Motor neuron (in vitro differentiated cells): ENCODE results near the gene CDC37L1. TPM values are rescaled to one million over a fixed set of nuclear protein-coding genes. Genes with fewer than 3 reads are reported as not detected.

ENCODE experiments used
- ATAC-seq, 8 experiments: fragments of 200-7000 bp; cut with Tn5 transposase; replicated peaks in 6 of 8; 2 replicates each; pipeline ENCODE4 v1.8.0; 2021; ENCODE audit warnings: mild to moderate bottlenecking in 8 of 8, moderate library complexity in 8 of 8
- H3K27ac ChIP-seq, 2 donors: fragments of 250-450 bp; sonication (Bioruptor Pico); 2 replicates each; pipeline ENCODE4 v1.9.0; 2021; ENCODE audit warnings: antibody characterized with exemption in 2 of 2, mild to moderate bottlenecking in 2 of 2, moderate library complexity in 1 of 2
- H3K4me1 ChIP-seq, 2 donors: fragments of 250-450 bp; sonication (Bioruptor Pico); replicated peaks in 1 of 2; 2 replicates each; pipeline ENCODE4 v1.6.1; 2021; ENCODE audit warnings: antibody characterized with exemption in 2 of 2, mild to moderate bottlenecking in 2 of 2, moderate library complexity in 1 of 2
- H3K4me3 ChIP-seq, 5 donors: fragments of 250-450 bp; sonication (Bioruptor Pico); 2 replicates each; pipeline ENCODE4 v1.9.0; 2021; ENCODE audit warnings: antibody characterized with exemption in 5 of 5, mild to moderate bottlenecking in 5 of 5, moderate library complexity in 4 of 5
- WGBS, 10 experiments: fragments of 450-650 bp; shearing (Covaris generic); methylation state at CpG; one replicate each; pipeline ENCODE4 v1.0.0; 2022; 5-methylcytosine and 5-hydroxymethylcytosine counted together
- in situ Hi-C, 9 experiments: fragments of 400-800 bp; cut with MboI; loops; one replicate each; pipeline ENCODE4 v1.15.0; 2021; ENCODE audit warnings: low sequenced_read_pairs in 9 of 9, low pct_unique_long_range_greater_than_20kb in 2 of 9; ENCODE audit not compliant: unreplicated experiment in 9 of 9
- total RNA-seq, 8 experiments: library from RNA; unstranded; fragments of 300-600 nt; gene quantifications; 2 replicates each; pipeline versions ENCODE4 v1.2.3 to v1.2.4, GENCODE V29; 2022

Gene CDC37L1
- total RNA-seq, 8 experiments from 2014 or later: 15.4 to 35.6 (median 22.8) TPM

- no peak overlapping the region for H3K27ac ChIP-seq
- no peak overlapping the region for H3K4me3 ChIP-seq
- H3K4me1 ChIP-seq: peaks cover 0 to 2% of the 10 kb centered on the region in 2 donors
- 60 to 100% (median 83%) methylated on average over 1 of the region's 1 CpG; no CpG with 5 or more reads in 6 of the 10 experiments for WGBS, 10 experiments
- in situ Hi-C loops: loop anchor here in 1 of 9 experiments (25.0 kb wide), 1 partner anchor 284 kb away; no protein-coding TSS in a partner anchor
- ATAC-seq: no peak
Observed at GRCh38 chr9:4671737-4672136, 7.6 kb upstream of the CDC37L1 start.

- ATAC-seq: peak in 3 of 8 experiments; percentile 42 to 64 (median 52)
- in situ Hi-C loops: loop anchor here in 1 of 9 experiments (25.0 kb wide), 1 partner anchor 287 kb away; no protein-coding TSS in a partner anchor
- Histone ChIP-seq H3K4me1 (peaks cover 9 to 11% of the 10 kb centered on the region in 2 donors), H3K27ac (no peak overlapping the region), H3K4me3 (no peak overlapping the region)
Observed at GRCh38 chr9:4674783-4675182, 4.6 kb upstream of the CDC37L1 start.

DNA sequence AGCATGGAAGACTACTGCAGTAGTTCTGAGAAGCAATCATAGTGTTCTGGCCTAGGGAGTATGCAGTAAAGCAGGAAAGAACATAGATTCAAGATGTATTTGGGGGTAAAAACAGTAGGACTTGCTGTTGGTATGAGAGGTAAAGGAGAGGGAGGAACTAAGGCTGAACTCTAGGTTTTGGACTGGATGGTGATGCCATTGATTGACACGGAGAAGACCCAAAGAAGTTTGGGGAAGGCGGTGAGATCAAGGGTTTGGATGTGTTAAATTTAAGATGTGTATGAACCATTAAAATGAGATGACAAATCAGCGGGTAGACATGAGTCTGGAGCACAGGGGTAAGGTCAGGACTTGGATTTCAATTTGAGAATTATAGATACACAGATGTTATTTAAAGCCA is 2.0 kb upstream of the CDC37L1 start:
- ATAC-seq: no peak
- in situ Hi-C loops: no loop called here
- no peak overlapping the region for H3K27ac ChIP-seq
- H3K4me1 ChIP-seq: peaks cover 17 to 19% of the 10 kb centered on the region in 2 donors
- H3K4me3 ChIP-seq: no peak overlapping the region
- WGBS, 10 experiments: 73 to 100% (median 96%) methylated on average over 1 to 3 of the region's 3 CpGs

- ATAC-seq: peak in 4 of 8 experiments; percentile 0 to 3 (median 2)
- in situ Hi-C loops: no loop called here
Observed at GRCh38 chr9:4678679-4679267, 596 bp upstream of the CDC37L1 start.

GRCh38 chr9:4680173-4680525 is 780 bp downstream of the CDC37L1 start:
- H3K4me1 ChIP-seq: peaks cover 17 to 19% of the 10 kb centered on the region in 2 donors
- in situ Hi-C loops: no loop called here
- H3K27ac ChIP-seq: peak overlapping the region; percentile 86 to 95
- H3K4me3 ChIP-seq: peak overlapping the region; percentile 69 to 91 (median 72)
- ATAC-seq: peak in 2 of 8 experiments; percentile 0 to 3
- 0 to 13% (median 1%) methylated on average over 1 to 10 of the region's 10 CpGs for WGBS, 10 experiments

More at GRCh38 chr9:4678679-4679267, 596 bp upstream of the CDC37L1 start:
- WGBS, 10 experiments: 0 to 10% (median 0%) methylated on average over 1 to 16 of the region's 16 CpGs; no CpG with 5 or more reads in 1 of the 10 experiments
- H3K4me3 ChIP-seq: peak overlapping the region; percentile 69 to 91 (median 72)
- H3K4me1 ChIP-seq: peaks cover 17 to 19% of the 10 kb centered on the region in 2 donors
- peak overlapping the region; percentile 82 to 95 for H3K27ac ChIP-seq

- Histone ChIP-seq H3K4me3 (peak overlapping the region; percentile 69 to 91 (median 72)), H3K4me1 (peaks cover 17 to 19% of the 10 kb centered on the region in 2 donors), H3K27ac (no peak overlapping the region)
- no peak for ATAC-seq
- 0 to 100% (median 50%) methylated on average over 1 to 2 of the region's 2 CpGs; no CpG with 5 or more reads in 1 of the 10 experiments for WGBS, 10 experiments
- in situ Hi-C loops: no loop called here
Observed at GRCh38 chr9:4680750-4681149, 1.4 kb downstream of the CDC37L1 start.

GRCh38 chr9:4684820-4685219 is 5.5 kb downstream of the CDC37L1 start:
- no peak for ATAC-seq
- H3K4me1 ChIP-seq: peaks cover 8% of the 10 kb centered on the region in 2 donors
- no peak overlapping the region for H3K27ac ChIP-seq
- in situ Hi-C loops: no loop called here
- H3K4me3 ChIP-seq: no peak overlapping the region
- 60 to 100% (median 89%) methylated on average over 1 to 4 of the region's 4 CpGs for WGBS, 10 experiments

DNA sequence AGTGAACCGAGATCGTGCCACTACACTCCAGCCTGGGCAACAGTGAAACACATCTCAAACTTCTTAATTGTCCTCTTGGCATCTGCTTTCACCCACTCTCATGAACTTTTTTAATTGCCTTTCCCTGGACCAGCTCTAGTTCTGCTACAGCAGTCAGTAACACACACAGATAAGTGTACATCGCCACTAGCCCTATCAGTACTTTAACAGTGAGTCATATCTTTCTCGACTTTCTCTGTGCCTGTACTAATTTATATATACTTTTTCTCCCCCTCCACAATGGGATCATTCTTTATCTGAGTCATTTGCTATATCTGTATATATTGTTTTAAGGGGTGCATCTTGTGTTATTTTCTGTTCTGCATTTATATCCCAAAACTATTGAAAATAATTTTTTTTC is 6.7 kb downstream of the CDC37L1 start:
- Histone ChIP-seq H3K4me1 (peaks cover 3 to 4% of the 10 kb centered on the region in 2 donors), H3K27ac (no peak overlapping the region), H3K4me3 (no peak overlapping the region)
- in situ Hi-C loops: no loop called here
- no peak for ATAC-seq
- 57 to 100% (median 83%) methylated on average over 1 to 4 of the region's 4 CpGs; no CpG with 5 or more reads in 1 of the 10 experiments for WGBS, 10 experiments

GRCh38 chr9:4686584-4686983 is 7.2 kb downstream of the CDC37L1 start:
- Histone ChIP-seq H3K27ac (no peak overlapping the region), H3K4me3 (no peak overlapping the region), H3K4me1 (no peaks in the 10 kb centered on the region)
- WGBS, 10 experiments: 0 to 100% (median 83%) methylated on average over 1 of the region's 1 CpG; no CpG with 5 or more reads in 2 of the 10 experiments
- in situ Hi-C loops: no loop called here
- ATAC-seq: no peak

DNA sequence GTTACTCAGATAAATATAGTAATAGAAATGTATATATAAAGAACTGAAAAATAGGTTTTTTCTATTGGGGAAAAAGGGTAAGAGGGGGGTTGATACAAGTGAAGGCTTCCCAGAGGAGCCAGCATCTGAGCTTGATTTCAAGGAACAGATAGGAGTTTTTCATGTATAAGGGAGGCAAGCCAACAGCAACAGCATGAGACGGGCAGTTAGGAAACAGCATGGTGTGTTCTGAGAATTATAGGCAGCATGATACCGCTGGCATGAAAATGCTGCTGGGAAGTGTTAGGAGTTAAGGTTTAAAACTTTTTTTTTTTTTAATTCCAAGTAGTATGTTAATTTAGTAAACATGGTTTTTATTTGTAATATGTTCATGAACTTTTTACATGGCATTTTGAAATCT is 9.7 kb downstream of the CDC37L1 start:
- no peak overlapping the region for H3K27ac ChIP-seq
- H3K4me3 ChIP-seq: no peak overlapping the region
- ATAC-seq: peak in 2 of 8 experiments; percentile 35 to 78
- H3K4me1 ChIP-seq: no peaks in the 10 kb centered on the region
- in situ Hi-C loops: no loop called here
- 25 to 100% (median 65%) methylated on average over 1 to 2 of the region's 2 CpGs; no CpG with 5 or more reads in 2 of the 10 experiments for WGBS, 10 experiments

DNA sequence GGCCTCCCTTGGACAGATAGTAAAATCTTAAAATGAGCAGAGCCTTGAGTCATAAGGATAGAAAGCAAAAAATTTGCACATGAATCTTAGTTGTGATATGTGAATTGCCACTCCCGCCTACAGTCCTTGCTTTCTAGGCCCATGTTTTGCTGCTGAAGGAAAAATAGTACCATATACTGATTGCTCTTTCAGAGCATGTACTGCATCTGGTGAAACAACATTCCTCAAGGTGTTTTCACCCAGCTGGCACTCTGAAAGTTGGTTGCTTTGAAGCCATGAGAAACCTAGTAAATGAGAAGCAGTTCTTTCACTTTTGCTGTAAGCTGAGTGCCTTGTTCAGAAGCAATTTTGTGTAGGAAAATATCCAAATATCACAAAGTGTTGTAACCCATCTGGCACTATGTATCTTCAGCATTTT is 10.3 kb downstream of the CDC37L1 start:
- ATAC-seq: peak in 3 of 8 experiments; percentile 74 to 90 (median 79)
- no peak overlapping the region for H3K27ac ChIP-seq
- in situ Hi-C loops: no loop called here
- H3K4me3 ChIP-seq: no peak overlapping the region
- 0 to 100% (median 83%) methylated on average over 1 of the region's 1 CpG; no CpG with 5 or more reads in 2 of the 10 experiments for WGBS, 10 experiments
- no peaks in the 10 kb centered on the region for H3K4me1 ChIP-seq

DNA sequence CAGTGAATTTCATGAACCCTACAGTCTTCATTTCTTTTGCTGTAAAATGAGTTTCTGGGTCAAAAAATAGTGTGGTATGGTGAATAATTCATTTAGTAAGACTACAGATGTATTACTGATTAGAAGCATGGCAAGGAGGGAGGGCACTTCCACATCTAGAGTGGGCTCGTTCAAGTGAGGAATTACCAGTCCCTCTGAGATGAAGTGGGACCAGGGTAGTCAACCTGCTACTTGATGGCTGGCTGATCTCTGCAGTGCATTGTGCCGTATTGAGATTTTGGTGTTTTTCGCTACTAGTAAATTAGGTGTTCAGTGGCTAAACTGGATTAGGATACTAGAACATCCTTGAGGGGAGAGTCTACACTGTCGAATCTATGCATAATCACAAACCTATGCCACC is 10.8 kb downstream of the CDC37L1 start:
- in situ Hi-C loops: no loop called here
- 88 to 100% (median 100%) methylated on average over 1 to 4 of the region's 4 CpGs; no CpG with 5 or more reads in 4 of the 10 experiments for WGBS, 10 experiments
- H3K27ac ChIP-seq: no peak overlapping the region
- ATAC-seq: peak in 1 of 8 experiments; percentile 8
- H3K4me3 ChIP-seq: no peak overlapping the region
- no peaks in the 10 kb centered on the region for H3K4me1 ChIP-seq

DNA sequence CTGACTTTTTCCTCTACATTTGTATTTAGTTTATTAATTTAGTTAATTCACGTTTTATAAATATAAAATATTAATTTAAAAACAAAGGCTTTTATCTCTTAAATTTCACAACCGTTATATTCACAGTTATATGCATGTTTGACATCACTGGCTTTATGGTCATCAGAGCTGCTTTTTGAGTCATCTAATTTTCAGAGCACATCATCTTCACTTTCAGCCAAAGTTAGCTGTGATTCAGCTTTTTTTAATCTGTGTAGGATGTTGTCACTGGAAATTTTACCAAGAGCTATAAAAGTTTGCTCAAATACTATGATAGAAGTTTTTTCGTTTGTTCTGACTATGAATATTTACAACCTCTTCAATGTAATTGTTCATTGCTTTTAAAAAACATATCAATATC is 12.4 kb downstream of the CDC37L1 start:
- Histone ChIP-seq H3K4me1 (no peaks in the 10 kb centered on the region), H3K27ac (no peak overlapping the region), H3K4me3 (no peak overlapping the region)
- in situ Hi-C loops: no loop called here
- no peak for ATAC-seq
- 13 to 97% (median 84%) methylated on average over 2 to 3 of the region's 3 CpGs; no CpG with 5 or more reads in 1 of the 10 experiments for WGBS, 10 experiments

DNA sequence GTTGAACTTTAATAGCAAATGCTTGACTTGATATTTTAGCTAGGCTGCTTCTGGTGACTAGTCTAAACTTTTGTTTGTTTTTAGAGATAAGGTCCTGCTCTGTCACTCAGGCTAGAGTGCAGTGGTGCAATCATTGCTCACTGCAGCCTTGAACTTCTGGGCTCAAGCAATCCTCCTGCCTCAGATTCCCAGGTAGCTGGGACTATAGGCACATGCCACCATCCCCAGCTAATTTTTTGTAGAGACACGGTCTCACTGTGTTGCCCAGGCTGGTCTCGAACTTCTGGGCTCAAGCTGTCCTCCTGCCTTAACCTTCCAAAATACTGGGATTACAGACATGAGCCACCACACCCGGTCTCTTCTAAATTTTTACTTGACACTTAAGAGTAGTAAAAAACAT is 20.7 kb downstream of the CDC37L1 start:
- no peaks in the 10 kb centered on the region for H3K4me1 ChIP-seq
- H3K4me3 ChIP-seq: no peak overlapping the region
- H3K27ac ChIP-seq: no peak overlapping the region
- no peak for ATAC-seq
- WGBS, 10 experiments: 84 to 100% (median 100%) methylated on average over 1 to 3 of the region's 3 CpGs; no CpG with 5 or more reads in 5 of the 10 experiments
- in situ Hi-C loops: no loop called here
